GM18511 (cell line): ENCODE results near the gene WNK2.

Source experiments
- ATAC-seq: cut with Tn5 transposase; IDR thresholded peaks from one replicate; pipeline ENCODE4 v1.9.1; 2021; ENCODE audit warnings: mild to moderate bottlenecking, moderate library complexity; ENCODE audit not compliant: unreplicated experiment

The WNK2 gene

DNA sequence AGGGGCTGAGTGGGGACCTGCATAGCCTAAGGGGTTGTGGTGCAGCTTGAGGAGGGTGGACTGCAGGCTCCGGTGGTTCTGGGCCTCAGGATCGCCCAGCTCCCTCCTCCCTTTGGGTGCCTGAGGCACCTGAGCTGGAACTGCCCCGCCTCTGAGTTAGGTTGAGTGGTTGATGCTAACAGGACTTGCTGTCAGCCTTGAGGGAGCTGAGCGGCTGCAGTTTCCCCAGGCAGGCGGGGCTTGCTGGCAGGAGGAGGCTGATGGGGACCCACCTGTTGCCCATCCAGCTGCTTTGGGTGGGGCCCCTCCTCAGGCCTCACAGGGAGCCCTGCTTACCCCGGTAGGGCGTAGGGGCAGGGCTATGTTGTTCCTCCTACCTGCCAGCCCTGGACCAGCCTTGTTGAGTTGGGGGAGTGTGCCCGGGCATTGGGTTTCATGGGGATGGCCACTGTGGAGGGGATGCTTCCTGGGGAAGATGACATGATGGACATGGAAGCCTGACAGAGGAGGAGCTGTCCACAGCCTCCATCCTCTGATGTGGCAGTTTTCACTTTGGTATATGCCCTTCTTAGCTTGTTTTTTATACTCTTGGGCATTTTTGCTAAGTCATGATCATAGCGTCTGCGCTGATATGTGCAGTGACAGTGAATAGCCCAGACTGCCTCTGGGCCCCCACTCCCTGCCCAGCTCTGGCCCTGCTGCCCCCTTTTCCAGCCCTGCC lies 14.3 kb downstream of the WNK2 start:
- ATAC-seq: no peak

GRCh38 chr9:93198838-93199625 lies 15.1 kb downstream of the WNK2 start:
- no peak for ATAC-seq

- ATAC-seq: no peak
These were observed 16.5 kb downstream of the WNK2 start for GRCh38 chr9:93200449-93200742.

DNA sequence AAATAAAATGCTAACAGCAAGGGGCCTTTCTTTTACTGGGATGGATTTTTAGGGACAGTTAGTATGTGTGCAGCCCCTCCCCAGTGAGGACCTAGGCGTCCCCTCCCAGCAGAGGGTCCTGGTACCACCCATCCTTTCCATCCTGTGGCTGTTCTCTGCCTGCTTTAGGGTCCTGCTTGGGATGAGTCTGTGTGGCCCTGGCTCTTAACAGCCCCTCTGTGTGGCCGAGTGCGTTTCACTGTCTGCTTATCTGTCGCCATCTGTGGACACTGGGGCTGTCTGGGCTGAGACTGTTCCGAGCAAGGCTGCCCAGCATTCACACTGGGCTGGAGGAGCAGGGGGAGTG lies 17.0 kb downstream of the WNK2 start:
- ATAC-seq: no peak

DNA sequence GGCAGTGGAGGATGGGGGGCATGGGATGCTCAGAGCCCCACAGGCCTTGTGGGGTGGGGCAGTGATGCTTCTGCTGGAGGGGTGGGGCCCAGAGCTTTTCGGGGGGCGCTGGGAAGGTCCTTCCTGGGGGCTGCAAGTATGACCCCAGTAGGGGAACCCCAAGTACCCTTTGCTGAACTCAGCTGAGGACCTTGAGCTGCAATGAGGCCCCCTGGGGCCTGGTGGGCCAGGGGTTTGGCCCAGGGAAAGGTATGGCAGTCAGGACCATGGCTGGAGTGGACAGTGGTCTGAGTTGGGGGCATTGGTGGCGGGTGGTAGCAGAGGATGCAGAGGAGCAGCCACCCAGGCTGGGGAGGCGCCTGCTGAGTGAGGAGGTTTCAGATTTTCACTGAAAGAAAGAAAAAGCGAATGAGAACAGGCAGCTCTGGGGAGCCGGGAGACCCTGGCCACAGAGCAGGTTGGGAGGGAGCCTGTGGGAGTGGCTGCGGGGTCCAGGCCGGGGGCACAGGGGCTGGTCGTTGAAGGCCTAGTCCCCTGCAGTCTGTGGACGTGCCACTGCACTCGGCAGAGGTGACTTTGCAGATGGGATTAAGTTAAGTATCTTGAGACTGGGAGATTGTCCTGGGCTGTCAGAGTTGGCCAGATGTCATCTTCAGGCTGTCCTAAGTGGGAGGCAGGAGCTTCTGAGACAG lies 19.2 kb downstream of the WNK2 start:
- ATAC-seq: no peak

GRCh38 chr9:93203718-93204469 lies 20.0 kb downstream of the WNK2 start:
- no peak for ATAC-seq

DNA sequence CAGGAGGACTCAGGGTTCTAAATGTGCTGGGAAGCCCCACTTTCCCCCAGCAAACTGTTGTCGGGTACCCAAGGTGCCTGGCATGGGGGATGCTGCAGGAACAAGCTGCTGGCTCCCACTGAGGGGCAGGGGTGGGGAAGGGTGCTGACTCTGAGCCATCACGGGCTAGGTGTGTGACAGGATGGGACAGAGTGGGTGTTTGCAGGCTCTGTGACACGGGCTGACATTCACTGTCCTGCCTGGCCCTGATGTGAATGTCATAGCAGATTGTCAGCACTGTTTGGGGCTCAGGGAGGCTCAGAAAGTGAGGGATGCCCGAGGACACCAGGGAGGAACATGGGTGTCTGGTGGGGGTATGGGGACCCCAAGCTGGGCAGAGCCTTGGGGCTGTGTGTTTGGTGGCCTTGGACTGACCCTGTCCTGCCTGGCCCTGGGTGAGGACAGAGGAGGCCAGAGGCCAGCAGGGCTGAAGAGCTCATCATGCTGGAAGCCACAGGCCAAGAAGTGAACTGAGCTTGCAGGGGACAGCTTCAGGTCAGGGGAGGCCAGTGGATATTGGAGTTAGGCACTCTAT lies 20.6 kb downstream of the WNK2 start:
- no peak for ATAC-seq

- no peak for ATAC-seq
These were observed 21.3 kb downstream of the WNK2 start for GRCh38 chr9:93205045-93205768.

GRCh38 chr9:93205896-93206575 lies 22.1 kb downstream of the WNK2 start:
- no peak for ATAC-seq

DNA sequence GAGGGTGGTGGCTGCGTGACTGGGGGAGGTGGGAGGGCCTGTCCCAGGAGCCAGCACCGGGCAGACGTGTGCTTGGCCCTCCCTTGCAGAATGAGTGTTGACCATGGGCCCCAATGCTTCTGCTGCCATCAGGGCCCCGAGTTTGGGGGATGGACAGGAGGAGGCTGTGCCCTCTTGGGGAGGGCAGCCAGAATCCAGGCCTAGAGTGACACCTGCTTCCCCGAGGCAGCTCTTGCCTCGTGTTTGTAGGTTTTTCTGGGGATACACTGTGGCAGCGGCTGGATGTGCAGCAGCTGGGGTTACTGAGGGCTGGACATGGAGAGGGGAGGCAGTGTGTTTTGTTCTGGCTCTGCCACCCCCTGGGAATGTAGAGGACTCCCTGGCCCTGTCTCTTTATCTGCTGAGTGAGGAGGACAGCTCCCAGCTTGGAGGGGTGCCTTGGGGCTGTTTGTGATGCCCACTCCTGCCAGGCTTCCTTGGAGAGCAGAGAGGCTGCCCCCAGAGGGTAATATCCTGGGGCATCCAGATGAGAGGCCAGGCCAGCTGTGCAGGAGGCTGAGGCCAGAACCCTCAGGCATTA lies 22.7 kb downstream of the WNK2 start:
- no peak for ATAC-seq

DNA sequence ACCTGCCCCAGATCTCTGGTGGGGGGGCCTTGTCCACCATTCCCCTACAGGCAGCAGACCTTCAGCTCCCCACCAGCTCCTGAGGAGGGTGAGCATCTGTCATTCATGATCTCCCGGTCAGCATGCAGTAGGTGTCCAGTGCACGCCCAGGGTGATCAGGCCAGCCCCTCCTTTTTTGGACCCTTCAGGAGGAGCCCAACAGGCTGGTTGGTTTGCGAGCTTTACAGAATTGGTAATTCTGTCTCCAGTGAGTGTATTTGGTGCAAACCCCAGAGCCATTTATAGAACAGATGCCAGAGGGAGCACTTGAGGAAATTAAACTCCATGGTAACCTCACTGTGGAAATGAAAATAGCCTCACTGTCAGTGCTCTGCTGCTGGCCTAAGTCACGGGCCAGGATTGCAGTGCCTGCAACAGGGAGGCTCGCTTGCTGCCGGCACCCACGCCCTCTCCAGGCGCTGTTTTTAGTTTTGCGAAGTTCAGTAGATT lies 23.4 kb downstream of the WNK2 start:
- ATAC-seq: no peak

DNA sequence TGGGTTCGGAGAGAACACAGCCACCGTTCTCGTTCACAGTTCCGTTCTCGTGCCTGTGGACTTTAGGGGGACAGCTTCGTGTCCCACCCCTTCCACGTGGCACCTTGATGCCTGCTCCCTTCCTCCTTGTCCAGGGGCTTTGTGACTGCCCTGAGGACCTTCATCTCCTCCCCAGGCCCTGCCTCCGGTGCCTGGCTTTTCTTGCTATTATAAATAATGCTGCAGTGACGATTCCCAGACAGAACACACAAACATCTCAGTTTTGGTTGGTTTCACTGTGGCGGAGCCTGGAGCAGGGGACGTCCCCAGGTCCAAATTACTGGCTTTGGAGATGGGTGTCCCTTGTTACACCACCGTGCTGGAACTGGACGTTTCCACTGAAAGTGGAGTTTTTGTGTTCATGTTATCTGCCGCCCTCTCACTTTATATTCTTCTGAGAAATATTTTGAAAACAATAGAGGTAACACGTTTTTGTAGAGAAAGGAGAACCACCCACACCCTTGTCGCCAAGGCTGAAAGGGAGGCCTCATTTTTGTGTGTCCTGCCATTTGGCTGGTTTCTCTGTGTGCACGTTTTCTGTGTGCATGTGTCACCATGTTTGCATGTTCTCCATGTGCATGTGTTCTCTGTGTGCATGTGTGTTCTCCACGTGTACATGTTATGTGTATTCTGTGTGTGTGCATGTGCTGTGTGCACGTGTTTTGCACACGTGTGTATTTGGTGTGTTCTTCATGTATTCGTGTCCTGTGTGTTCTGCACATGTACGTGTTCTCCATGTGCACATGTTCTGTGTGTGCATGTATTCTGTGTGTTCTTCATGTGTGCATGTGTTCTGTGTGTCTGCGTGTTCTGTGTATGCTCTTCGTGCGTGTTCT lies 24.2 kb downstream of the WNK2 start:
- no peak for ATAC-seq

DNA sequence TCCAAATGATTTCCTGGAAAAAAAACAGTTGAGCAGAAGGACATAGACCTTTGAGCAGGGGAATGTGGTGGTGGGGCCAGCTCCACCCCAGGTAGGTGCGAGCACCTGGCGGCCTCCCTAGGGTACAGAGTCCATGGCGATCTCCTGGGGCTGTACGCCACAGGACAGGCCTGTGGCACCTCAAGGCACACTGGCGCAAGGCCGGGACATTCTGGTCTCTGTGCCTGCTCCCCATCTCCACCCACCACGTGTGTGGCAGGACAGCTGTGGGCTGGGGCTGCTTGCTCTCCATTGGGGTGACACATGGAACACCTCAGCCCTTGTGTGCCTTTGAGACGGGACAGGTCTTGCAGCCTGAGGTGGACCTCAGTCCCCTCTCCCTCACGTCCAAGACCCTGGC lies 25.2 kb downstream of the WNK2 start:
- ATAC-seq: no peak

DNA sequence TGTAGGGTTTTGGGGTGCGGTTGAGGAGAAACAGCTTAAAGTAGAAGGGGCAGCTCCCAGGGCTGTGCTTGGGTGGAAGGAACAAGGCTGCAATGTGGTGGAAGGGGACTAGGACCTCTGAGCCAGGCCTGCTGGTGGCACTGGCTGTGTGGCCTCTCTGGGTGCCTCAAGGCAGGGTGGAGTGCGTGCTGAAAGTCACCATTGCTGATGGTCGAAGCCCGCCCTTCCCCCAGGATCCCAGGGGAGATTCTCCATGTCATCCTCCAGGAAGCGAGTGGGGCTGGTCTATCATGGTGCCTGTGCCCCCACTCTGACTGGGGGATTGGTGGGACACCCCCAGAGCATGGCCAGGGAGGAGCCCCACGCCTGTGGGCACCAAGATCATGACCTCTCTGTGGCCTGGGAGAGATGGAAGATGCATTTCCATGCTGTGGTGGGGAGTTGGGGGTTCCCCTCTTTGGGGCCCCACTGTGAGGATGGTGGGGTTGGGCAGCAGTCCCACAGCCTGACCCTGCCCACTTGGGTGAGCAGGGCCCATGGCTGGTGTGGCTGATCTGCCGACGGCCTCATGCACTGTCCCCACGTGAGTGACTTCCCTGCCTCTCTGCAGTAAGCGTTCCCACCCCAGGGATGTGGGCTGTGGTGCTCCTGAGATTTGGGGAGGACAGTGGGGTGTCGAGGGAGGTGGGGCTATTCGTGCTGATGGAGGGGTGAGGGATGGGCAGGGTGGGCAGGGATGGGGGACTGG lies 25.8 kb downstream of the WNK2 start:
- ATAC-seq: no peak

DNA sequence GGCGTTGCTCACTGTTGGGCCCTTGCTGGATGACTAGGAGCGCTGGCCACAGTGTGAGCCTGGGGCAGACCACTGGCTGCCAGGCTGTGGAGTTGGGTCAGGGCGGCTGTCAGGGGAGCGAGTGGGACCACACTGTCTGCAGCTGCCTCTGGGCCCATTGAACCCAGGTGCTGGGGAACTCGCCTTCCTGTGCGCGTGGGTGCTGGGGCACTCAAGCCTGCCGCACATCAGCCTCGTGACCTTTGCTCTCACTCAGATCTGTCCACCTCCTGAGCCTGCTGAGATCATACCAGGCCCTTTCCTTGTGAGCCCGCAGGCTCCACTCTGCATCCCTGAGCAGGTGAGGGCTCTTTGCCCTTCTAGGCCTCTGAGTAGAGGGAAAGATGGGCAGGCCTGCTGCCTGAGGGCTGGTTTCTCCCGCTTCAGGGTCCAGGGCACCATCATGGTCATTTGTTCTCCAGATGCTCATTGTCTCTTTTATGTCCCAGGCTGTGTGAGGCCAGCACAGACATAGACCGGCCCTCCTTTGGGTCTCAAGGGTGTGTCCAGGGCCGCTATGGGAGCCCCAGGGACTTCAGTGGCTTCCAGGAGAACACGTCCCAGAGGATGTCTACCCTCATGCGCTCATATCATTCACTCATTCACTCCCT lies 26.5 kb downstream of the WNK2 start:
- ATAC-seq: no peak

DNA sequence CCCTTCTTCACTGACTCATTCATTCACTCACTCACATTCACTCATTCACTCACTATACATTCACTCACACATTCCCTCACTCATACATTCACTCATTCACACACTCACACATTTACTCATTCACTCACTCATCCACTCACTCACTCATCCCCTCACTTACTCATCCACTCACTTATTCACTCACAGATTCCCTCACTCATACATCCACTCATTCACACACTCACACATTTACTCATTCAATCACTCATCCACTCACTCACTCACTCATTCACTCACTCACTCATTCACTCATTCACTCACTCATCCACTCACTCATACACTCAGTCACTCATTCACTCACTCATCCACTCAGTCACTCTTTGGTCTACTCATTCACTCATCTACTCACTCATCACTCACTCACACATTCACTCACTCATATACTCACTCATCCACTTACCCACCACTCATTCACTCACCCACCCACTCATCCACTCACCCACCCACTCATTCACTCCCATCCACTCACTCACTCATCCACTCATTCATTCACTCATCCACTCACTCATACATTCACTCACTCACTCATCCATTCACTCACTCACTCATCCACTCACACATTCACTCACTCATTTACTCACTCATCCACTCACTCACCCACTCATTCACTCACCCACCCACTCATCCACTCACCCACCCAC lies 27.2 kb downstream of the WNK2 start:
- no peak for ATAC-seq

DNA sequence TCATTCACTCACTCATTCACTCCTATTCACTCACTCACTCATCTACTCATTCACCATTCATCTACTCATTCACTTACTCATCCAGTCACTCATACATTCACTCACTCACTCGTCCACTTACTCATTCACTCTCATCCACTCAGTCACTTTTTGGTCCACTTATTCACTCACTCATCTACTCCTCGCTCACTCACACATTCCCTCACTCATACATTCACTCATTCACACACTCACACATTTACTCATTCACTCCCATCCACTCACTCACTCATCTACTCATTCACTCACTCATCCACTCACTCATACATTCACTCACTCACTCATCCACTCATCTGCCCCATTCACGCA lies 27.7 kb downstream of the WNK2 start:
- ATAC-seq: no peak
